GM12878 (cell line): ENCODE results near the gene LGALSL. TPM values are rescaled to one million over a fixed set of nuclear protein-coding genes. Genes with fewer than 3 reads are reported as not detected.

Source experiments
- ATAC-seq: fragments of 200-7000 bp; cut with Tn5 transposase; 3 replicates; pipeline ENCODE4 v1.9.1; 2020; ENCODE audit warnings: mild to moderate bottlenecking, moderate library complexity
- BruUV-seq: library from RNA; stranded (reverse); fragments of 400-500 nt; replicated peaks from 2 replicates; lab custom pipeline; 2021; lab: Mats Ljungman, UMichigan
- CTCF ChIA-PET: fragments of 300-600 bp; sonication (Branson Sonifier 250); formaldehyde crosslinking; extraction: SDS; loops from one replicate; lab custom pipeline; 2021; ENCODE audit warnings: inconsistent platforms; lab: Yijun Ruan, JAX
- POLR2A ChIA-PET: fragments of 350-600 bp; formaldehyde crosslinking; extraction: SDS; loops from one replicate; lab custom pipeline; 2021; ENCODE audit warnings: inconsistent platforms; lab: Charles Lee
- RAD21 ChIA-PET: fragments of 300-600 bp; sonication (Branson Sonifier 250); formaldehyde crosslinking; loops from one replicate; lab custom pipeline; 2023; ENCODE audit warnings: antibody characterized with exemption; ENCODE audit not compliant: unreplicated experiment; lab: Charles Lee
- SMC1A ChIA-PET: fragments of 300-600 bp; sonication (Branson Sonifier 250); formaldehyde crosslinking; loops from one replicate; lab custom pipeline; 2023; ENCODE audit not compliant: unreplicated experiment, uncharacterized antibody; lab: Charles Lee
- DNase-seq: peaks from one replicate; pipeline ENCODE4 v3.0.0-alpha.2; 2011; ENCODE audit warnings: low read depth, low spot score
- FAIRE-seq: peaks from 3 replicates; lab custom pipeline; 2011; peaks lifted over from hg19 to GRCh38; lab: Jason Lieb, UNC
- H2AFZ ChIP-seq: 2 replicates; pipeline ENCODE4 v1.6.0; 2011; ENCODE audit warnings: low read depth, low read length, control low read depth; ENCODE audit not compliant: control insufficient read depth
- H3K27ac ChIP-seq: 2 replicates; pipeline ENCODE4 v1.5.1; 2011; ENCODE audit warnings: control low read depth; ENCODE audit not compliant: control insufficient read depth, insufficient read depth
- H3K27me3 ChIP-seq, 2 experiments: replicated peaks in 1 of 2; 2 replicates each; pipeline versions ENCODE4 v1.6.0 to v1.6.1; 2011; ENCODE audit warnings: low read length in 1 of 2; ENCODE audit not compliant: control insufficient read depth in 2 of 2, insufficient read depth in 2 of 2
- H3K36me3 ChIP-seq, 2 experiments: 2 replicates each; pipeline ENCODE4 v1.5.1; 2011; ENCODE audit warnings: low read length in 1 of 2; ENCODE audit not compliant: control insufficient read depth in 2 of 2, insufficient read depth in 2 of 2
- H3K4me1 ChIP-seq: 2 replicates; pipeline ENCODE4 v1.6.1; 2011; ENCODE audit warnings: mild to moderate bottlenecking, low read length, moderate library complexity, mixed read lengths; ENCODE audit not compliant: control insufficient read depth, insufficient read depth
- H3K4me2 ChIP-seq: 2 replicates; pipeline ENCODE4 v1.6.0; 2011; ENCODE audit warnings: control low read depth; ENCODE audit not compliant: control insufficient read depth, insufficient read depth
- H3K4me3 ChIP-seq: fragments of 200-600 bp; sonication (generic); 2 replicates; pipeline ENCODE4 v1.5.1; 2016
- H3K79me2 ChIP-seq: 2 replicates; pipeline ENCODE4 v1.6.0; 2011; ENCODE audit warnings: low read length; ENCODE audit not compliant: control insufficient read depth, insufficient read depth
- H3K9ac ChIP-seq: 2 replicates; pipeline ENCODE4 v1.8.0; 2011; ENCODE audit warnings: low read length, control low read depth, mixed read lengths; ENCODE audit not compliant: control insufficient read depth, insufficient read depth
- H3K9me3 ChIP-seq: replicated peaks from 3 replicates; pipeline ENCODE4 v1.5.1; 2011; ENCODE audit warnings: mild to moderate bottlenecking, low read length; ENCODE audit not compliant: control insufficient read depth, insufficient read depth
- H4K20me1 ChIP-seq: 2 replicates; pipeline ENCODE4 v1.6.0; 2011; ENCODE audit not compliant: control insufficient read depth, insufficient read depth
- ATF3 ChIP-seq: IDR thresholded peaks from 2 replicates; pipeline ENCODE4 v1.6.1; 2011; ENCODE audit warnings: low read depth, mild to moderate bottlenecking, low read length, moderate library complexity, borderline replicate concordance; ENCODE audit errors: extremely low read depth
- CHD1 ChIP-seq: IDR thresholded peaks from 2 replicates; pipeline ENCODE4 v1.6.1; 2012; ENCODE audit warnings: low read depth, low read length, improper control_type of control experiment
- IRF4 ChIP-seq: IDR thresholded peaks from 2 replicates; pipeline ENCODE4 v1.6.1; 2011; ENCODE audit warnings: low read depth, low read length
- MEF2B ChIP-seq: fragments of 450-650 bp; IDR thresholded peaks from 2 replicates; pipeline ENCODE4 v1.6.1; 2018; ENCODE audit warnings: mild to moderate bottlenecking, moderate library complexity; ENCODE audit not compliant: partially characterized antibody, poor library complexity, severe bottlenecking
- MYB ChIP-seq: fragments of 150-350 bp; IDR thresholded peaks from 2 replicates; pipeline ENCODE4 v1.6.1; 2014; ENCODE audit warnings: mild to moderate bottlenecking, low read depth, low read length, borderline replicate concordance
- MYC ChIP-seq: IDR thresholded peaks from 2 replicates; pipeline ENCODE4 v1.6.1; 2011; ENCODE audit warnings: mild to moderate bottlenecking, low read length, moderate library complexity, inconsistent platforms; ENCODE audit not compliant: insufficient read depth, insufficient replicate concordance, insufficient read length, severe bottlenecking
- RAD51 ChIP-seq: fragments of 450-650 bp; IDR thresholded peaks from 2 replicates; pipeline ENCODE4 v1.6.1; 2016; ENCODE audit warnings: moderate library complexity, mild to moderate bottlenecking, inconsistent platforms
- RUNX3 ChIP-seq: IDR thresholded peaks from 2 replicates; pipeline ENCODE4 v1.6.1; 2012; ENCODE audit warnings: low read length, inconsistent platforms
- SUZ12 ChIP-seq: fragments of 200-600 bp; sonication (generic); IDR thresholded peaks from one replicate; pipeline ENCODE4 v1.6.1; 2018; ENCODE audit warnings: antibody characterized with exemption, mild to moderate bottlenecking; ENCODE audit not compliant: unreplicated experiment
- TARDBP ChIP-seq: IDR thresholded peaks from 2 replicates; pipeline ENCODE4 v1.6.1; 2016; ENCODE audit warnings: borderline replicate concordance
- ZBED1 ChIP-seq: IDR thresholded peaks from 2 replicates; pipeline ENCODE4 v1.6.1; 2016; ENCODE audit warnings: borderline replicate concordance
- ZNF217 ChIP-seq: fragments of 450-650 bp; IDR thresholded peaks from 2 replicates; pipeline ENCODE4 v1.6.1; 2017; ENCODE audit warnings: antibody characterized with exemption, mild to moderate bottlenecking
- ZSCAN29 ChIP-seq: fragments of 450-650 bp; IDR thresholded peaks from 2 replicates; pipeline ENCODE4 v1.6.1; 2017; ENCODE audit warnings: mild to moderate bottlenecking, moderate library complexity
- WGBS: methylation state at CpG from one replicate; pipeline ENCODE4 v1.1.6; 2016; ENCODE audit warnings: low lambda C conversion rate; ENCODE audit not compliant: insufficient replicate concordance, insufficient coverage; ENCODE audit errors: missing lambda C conversion rate; 5-methylcytosine and 5-hydroxymethylcytosine counted together
- in situ Hi-C: fragments of 300-500 bp; cut with MboI; formaldehyde crosslinking; loops from 9 replicates; pipeline ENCODE4 v1.14.3; 2018; ENCODE audit warnings: mixed read lengths
- intact Hi-C: fragments of 100-400 bp; cut with micrococcal nuclease; formaldehyde crosslinking; loops from one replicate; pipeline ENCODE4 v1.14.2; 2022; ENCODE audit not compliant: unreplicated experiment
- polyA plus RNA-seq, 11 experiments: library from polyadenylated mRNA; depleted of rRNA in 4 of 11; unstranded in 6 of 11; stranded (reverse) in 5 of 11; fragments of >200 nt; fragmentation: Nextera tagmentation in 4 of 11; fragmentation: Illumina TruSeq in 1 of 11; extraction: Ambion mirVana in 4 of 11; extraction: Trizol in 1 of 11; gene quantifications; 1 replicate in 1 of 11; 2 replicates in 10 of 11; pipeline versions ENCODE4 v1.2.1 to v1.2.3, GENCODE V29; 2011 to 2016; ENCODE audit warnings: inconsistent platforms in 2 of 11, missing spikeins in 2 of 11, low read depth in 1 of 11
- total RNA-seq, 4 experiments: library from RNA; depleted of rRNA in 3 of 4; stranded (reverse); fragments of >200 nt in 3 of 4; fragmentation: Illumina TruSeq in 1 of 4; extraction: Trizol in 1 of 4; gene quantifications; 2 replicates each; pipeline versions ENCODE4 v1.2.1 to v1.2.3, GENCODE V29; 2013 to 2021

The LGALSL gene
- total and polyA plus RNA-seq, 10 of the 15 experiments (the other 5 are each of a cell fraction or from before 2014, with no cell fraction given), result 3.3 to 9.1 (median 4.9) TPM

GRCh38 chr2:64451051-64451450 is 2.9 kb upstream of the LGALSL start:
- no peak overlapping the region for H3K27ac ChIP-seq
- no peak overlapping the region for H2AFZ ChIP-seq
- no peaks in the 10 kb centered on the region for H3K79me2 ChIP-seq
- H3K4me3 ChIP-seq, result no peak overlapping the region
- BruUV-seq, result no TSS peak
- intact Hi-C loops, result no loop called here
- H3K4me2 ChIP-seq, result no peak overlapping the region
- ChIA-PET POLR2A (no interaction called here), CTCF (interaction anchor here (0.7 to 2.2 kb wide), 3 partner anchors 35 to 120 kb away, joined by 3 to 9 read pairs (median 5); no protein-coding TSS in a partner anchor), SMC1A (interaction anchor here (1.5 kb wide), 1 partner anchor 121 kb away, joined by 4 read pairs; no protein-coding TSS in a partner anchor), RAD21 (interaction anchor here (1.8 kb wide), 1 partner anchor 121 kb away, joined by 3 read pairs; no protein-coding TSS in a partner anchor)
- H3K9ac ChIP-seq, result no peak overlapping the region
- DNase-seq (no peak), FAIRE-seq (no peak), ATAC-seq (no peak)
- TF ChIP-seq MEF2B (no peak), SUZ12 (no peak), MYC (no peak), MYB (no peak), ATF3 (no peak), ZNF217 (no peak), IRF4 (no peak), TARDBP (no peak), ZBED1 (no peak), RUNX3 (no peak), RAD51 (no peak), CHD1 (no peak), ZSCAN29 (no peak)
- H3K36me3 ChIP-seq, result no peaks in the 10 kb centered on the region
- H4K20me1 ChIP-seq, result no peaks in the 10 kb centered on the region
- WGBS, result 16% methylated on average over 2 of the region's 2 CpGs
- H3K9me3 ChIP-seq, result no peaks in the 10 kb centered on the region
- in situ Hi-C loops, result no loop called here
- no peaks in the 10 kb centered on the region; the same call in 1 of the 2 replicates for H3K4me1 ChIP-seq
- no peaks in the 10 kb centered on the region for H3K27me3 ChIP-seq
